ENCODE data around the gene DLGAP1. TPM values are rescaled to one million over a fixed set of nuclear protein-coding genes. Genes with fewer than 3 reads are reported as not detected.

The DLGAP1 gene
- total RNA-seq, 1 donor from 2014 or later, result 11.5 TPM

GRCh38 chr18:3878401-3878800 is 576.7 kb downstream of the DLGAP1 start:
- Mint-ChIP-seq H3K36me3 (ENCODE audit: low read depth) (peaks cover 8% of the 10 kb centered on the region), H3K9me3 (no peaks in the 10 kb centered on the region), H3K27ac (ENCODE audit: unreplicated experiment) (no peak overlapping the region), H3K4me3 (no peak overlapping the region), H3K27me3 (ENCODE audit: low read depth) (peaks cover 4% of the 10 kb centered on the region), H3K4me1 (peaks cover 10% of the 10 kb centered on the region)
- TF ChIP-seq, protein P1, sequence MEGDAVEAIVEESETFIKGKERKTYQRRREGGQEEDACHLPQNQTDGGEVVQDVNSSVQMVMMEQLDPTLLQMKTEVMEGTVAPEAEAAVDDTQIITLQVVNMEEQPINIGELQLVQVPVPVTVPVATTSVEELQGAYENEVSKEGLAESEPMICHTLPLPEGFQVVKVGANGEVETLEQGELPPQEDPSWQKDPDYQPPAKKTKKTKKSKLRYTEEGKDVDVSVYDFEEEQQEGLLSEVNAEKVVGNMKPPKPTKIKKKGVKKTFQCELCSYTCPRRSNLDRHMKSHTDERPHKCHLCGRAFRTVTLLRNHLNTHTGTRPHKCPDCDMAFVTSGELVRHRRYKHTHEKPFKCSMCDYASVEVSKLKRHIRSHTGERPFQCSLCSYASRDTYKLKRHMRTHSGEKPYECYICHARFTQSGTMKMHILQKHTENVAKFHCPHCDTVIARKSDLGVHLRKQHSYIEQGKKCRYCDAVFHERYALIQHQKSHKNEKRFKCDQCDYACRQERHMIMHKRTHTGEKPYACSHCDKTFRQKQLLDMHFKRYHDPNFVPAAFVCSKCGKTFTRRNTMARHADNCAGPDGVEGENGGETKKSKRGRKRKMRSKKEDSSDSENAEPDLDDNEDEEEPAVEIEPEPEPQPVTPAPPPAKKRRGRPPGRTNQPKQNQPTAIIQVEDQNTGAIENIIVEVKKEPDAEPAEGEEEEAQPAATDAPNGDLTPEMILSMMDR (conservative IDR thresholded peaks at IDR 0.05), result no peak
- no peak for DNase-seq (ENCODE audit: low read depth, low spot score)

- H3K4me3 Mint-ChIP-seq, result no peak overlapping the region
- peaks cover 8% of the 10 kb centered on the region for H3K36me3 Mint-ChIP-seq (ENCODE audit: low read depth)
- peaks cover 10% of the 10 kb centered on the region for H3K4me1 Mint-ChIP-seq
- no peak overlapping the region for H3K27ac Mint-ChIP-seq (ENCODE audit: unreplicated experiment)
- peaks cover 4% of the 10 kb centered on the region for H3K27me3 Mint-ChIP-seq (ENCODE audit: low read depth)
- H3K9me3 Mint-ChIP-seq, result no peaks in the 10 kb centered on the region
- TF ChIP-seq, protein P1 (conservative IDR thresholded peaks at IDR 0.05), result no peak
- DNase-seq (ENCODE audit: low read depth, low spot score), result no peak
These were observed 577.4 kb downstream of the DLGAP1 start for GRCh38 chr18:3877678-3878077.

- TF ChIP-seq, protein P1 (conservative IDR thresholded peaks at IDR 0.05), result no peak
- H3K4me3 Mint-ChIP-seq, result no peak overlapping the region
- peaks cover 5% of the 10 kb centered on the region for H3K36me3 Mint-ChIP-seq (ENCODE audit: low read depth)
- H3K4me1 Mint-ChIP-seq, result peaks cover 10% of the 10 kb centered on the region
- no peak overlapping the region for H3K27ac Mint-ChIP-seq (ENCODE audit: unreplicated experiment)
- peaks cover 4% of the 10 kb centered on the region for H3K27me3 Mint-ChIP-seq (ENCODE audit: low read depth)
- no peak for DNase-seq (ENCODE audit: low read depth, low spot score)
- H3K9me3 Mint-ChIP-seq, result no peaks in the 10 kb centered on the region
These were observed 579.1 kb downstream of the DLGAP1 start for GRCh38 chr18:3875961-3876360.

DNA sequence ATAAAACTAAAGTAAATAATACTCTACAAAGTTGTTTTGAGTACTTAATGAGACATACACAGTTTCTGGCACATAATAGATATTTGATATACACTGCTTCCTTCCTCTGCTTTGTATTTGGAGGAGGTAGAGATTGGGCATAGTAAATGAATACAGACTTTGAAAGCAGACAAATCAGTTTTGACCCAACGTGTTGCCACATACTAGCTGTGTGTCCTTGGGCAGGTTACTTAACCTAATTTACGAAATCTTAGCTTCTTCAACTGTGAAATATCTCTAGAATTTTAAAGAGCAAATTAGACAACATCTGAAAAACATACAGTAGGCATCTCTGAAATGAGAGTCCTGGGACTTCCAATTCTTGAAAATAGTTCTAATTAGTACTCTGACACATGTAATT is 579.7 kb downstream of the DLGAP1 start:
- DNase-seq (ENCODE audit: low read depth, low spot score), result no peak
- Mint-ChIP-seq H3K27me3 (ENCODE audit: low read depth) (peaks cover 4% of the 10 kb centered on the region), H3K9me3 (no peaks in the 10 kb centered on the region), H3K4me3 (no peak overlapping the region), H3K4me1 (peaks cover 10% of the 10 kb centered on the region), H3K27ac (ENCODE audit: unreplicated experiment) (no peak overlapping the region), H3K36me3 (ENCODE audit: low read depth) (peaks cover 5% of the 10 kb centered on the region)
- TF ChIP-seq, protein P1 (conservative IDR thresholded peaks at IDR 0.05), result no peak

- H3K9me3 Mint-ChIP-seq, result no peaks in the 10 kb centered on the region
- H3K36me3 Mint-ChIP-seq (ENCODE audit: low read depth), result peaks cover 5% of the 10 kb centered on the region
- no peak for DNase-seq (ENCODE audit: low read depth, low spot score)
- no peak overlapping the region for H3K4me3 Mint-ChIP-seq
- TF ChIP-seq, protein P1 (conservative IDR thresholded peaks at IDR 0.05), result no peak
- H3K4me1 Mint-ChIP-seq, result peaks cover 10% of the 10 kb centered on the region
- H3K27me3 Mint-ChIP-seq (ENCODE audit: low read depth), result peaks cover 4% of the 10 kb centered on the region
- no peak overlapping the region for H3K27ac Mint-ChIP-seq (ENCODE audit: unreplicated experiment)
These were observed 580.5 kb downstream of the DLGAP1 start for GRCh38 chr18:3874581-3874980.

DNA sequence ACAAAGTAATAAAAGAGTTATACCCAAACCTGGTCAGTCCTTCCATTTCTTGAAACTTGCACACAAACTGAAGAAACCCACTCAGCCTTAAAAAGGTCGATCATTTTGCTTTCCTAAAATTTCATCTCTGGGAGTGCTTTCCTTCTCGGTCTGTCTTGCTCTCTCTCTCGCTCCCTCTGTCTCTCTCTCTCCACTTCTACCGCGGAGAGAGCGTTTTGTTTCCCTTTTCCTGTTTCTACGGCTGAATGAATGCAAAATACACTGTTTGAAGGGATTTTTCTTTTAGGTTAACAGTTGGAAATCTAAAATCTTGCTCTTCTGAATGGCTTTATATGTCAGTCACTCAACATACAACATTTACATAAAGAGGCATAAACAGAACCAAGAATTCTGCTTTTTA is 581.0 kb downstream of the DLGAP1 start:
- peaks cover 10% of the 10 kb centered on the region for H3K4me1 Mint-ChIP-seq
- no peaks in the 10 kb centered on the region for H3K9me3 Mint-ChIP-seq
- DNase-seq (ENCODE audit: low read depth, low spot score), result no peak
- TF ChIP-seq, protein P1 (conservative IDR thresholded peaks at IDR 0.05), result no peak
- H3K36me3 Mint-ChIP-seq (ENCODE audit: low read depth), result peaks cover 5% of the 10 kb centered on the region
- no peak overlapping the region for H3K4me3 Mint-ChIP-seq
- H3K27me3 Mint-ChIP-seq (ENCODE audit: low read depth), result peaks cover 4% of the 10 kb centered on the region
- H3K27ac Mint-ChIP-seq (ENCODE audit: unreplicated experiment), result no peak overlapping the region
